ENCODE measurements around the gene BANP.

DNA sequence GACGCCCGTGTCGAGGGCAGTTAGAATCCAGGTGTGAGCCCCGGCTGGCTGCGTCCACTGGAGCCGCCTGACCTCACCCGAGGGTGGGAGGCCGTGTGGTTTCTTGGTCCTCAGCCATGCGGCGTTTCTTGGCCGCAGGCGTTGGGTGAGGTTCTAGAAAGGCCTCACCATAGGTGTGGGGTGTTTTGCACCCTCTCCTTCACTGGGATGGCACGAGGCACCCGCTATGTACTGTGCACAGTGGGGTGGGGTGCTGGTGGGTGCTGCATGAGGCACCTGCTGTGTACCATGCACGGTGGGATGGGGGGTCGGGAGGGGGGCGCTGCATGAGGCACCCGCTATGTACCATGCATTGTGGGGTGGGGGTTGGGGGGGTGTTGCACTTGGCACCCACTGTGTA, 169.6 kb downstream of the BANP start:
- TF ChIP-seq EZH2 (IDR thresholded peaks at IDR 0.05; ENCODE audit: insufficient read depth, poor library complexity, severe bottlenecking), result no peak
- TF ChIP-seq EZH2phosphoT487 (IDR thresholded peaks at IDR 0.05; ENCODE audit: insufficient read depth, low read depth), result no peak

Measured in GM23248 (cell line).